ENCODE data around the gene RNF25. TPM values are rescaled to one million over a fixed set of nuclear protein-coding genes. Genes with fewer than 3 reads are reported as not detected.

The RNF25 gene
- total RNA-seq, 4 donors from 2014 or later, result 9.5 to 23.7 (median 18.6) TPM

DNA sequence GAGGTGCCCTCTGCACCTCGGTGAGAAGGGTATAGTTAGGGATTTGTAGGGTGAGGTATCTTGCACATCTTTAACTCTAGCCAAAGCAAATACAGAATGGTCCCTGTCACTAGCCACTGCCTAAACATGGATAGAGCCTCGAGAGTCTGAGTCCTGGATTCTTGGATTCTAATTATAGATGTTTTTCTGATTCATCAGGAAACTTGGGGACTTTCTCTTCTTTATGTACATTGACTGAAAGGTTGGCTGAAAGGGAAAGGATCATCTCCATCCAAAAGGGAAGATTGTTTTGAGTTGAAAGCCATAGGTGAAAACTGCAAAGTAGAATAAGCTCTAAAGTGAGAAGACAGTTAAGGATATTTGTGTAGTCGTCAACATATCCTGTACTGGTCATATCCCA lies 8.3 kb upstream of the RNF25 start:
- Histone ChIP-seq H3K27me3 (no peaks in the 10 kb centered on the region), H3K4me1 (no peaks in the 10 kb centered on the region), H3K9me3 (no peaks in the 10 kb centered on the region), H3K4me3 (no peak overlapping the region), H3K27ac (no peak overlapping the region), H3K36me3 (peaks cover 0 to 22% (median 0%) of the 10 kb centered on the region in 3 donors)
- TF ChIP-seq CTCF (IDR thresholded peaks at IDR 0.05) (no peak), POLR2A (IDR thresholded peaks at IDR 0.05) (no peak)
- no peak for DNase-seq

GRCh38 chr2:218679119-218679518 lies 7.3 kb upstream of the RNF25 start:
- TF ChIP-seq CTCF (IDR thresholded peaks at IDR 0.05), result no peak
- no peak for TF ChIP-seq POLR2A (IDR thresholded peaks at IDR 0.05)
- peak in 1 of 3 donors; percentile 54 for DNase-seq
- Histone ChIP-seq H3K4me1 (no peaks in the 10 kb centered on the region), H3K9me3 (no peaks in the 10 kb centered on the region), H3K36me3 (peaks cover 0 to 22% (median 0%) of the 10 kb centered on the region in 3 donors), H3K4me3 (no peak overlapping the region), H3K27me3 (no peaks in the 10 kb centered on the region), H3K27ac (no peak overlapping the region)

DNA sequence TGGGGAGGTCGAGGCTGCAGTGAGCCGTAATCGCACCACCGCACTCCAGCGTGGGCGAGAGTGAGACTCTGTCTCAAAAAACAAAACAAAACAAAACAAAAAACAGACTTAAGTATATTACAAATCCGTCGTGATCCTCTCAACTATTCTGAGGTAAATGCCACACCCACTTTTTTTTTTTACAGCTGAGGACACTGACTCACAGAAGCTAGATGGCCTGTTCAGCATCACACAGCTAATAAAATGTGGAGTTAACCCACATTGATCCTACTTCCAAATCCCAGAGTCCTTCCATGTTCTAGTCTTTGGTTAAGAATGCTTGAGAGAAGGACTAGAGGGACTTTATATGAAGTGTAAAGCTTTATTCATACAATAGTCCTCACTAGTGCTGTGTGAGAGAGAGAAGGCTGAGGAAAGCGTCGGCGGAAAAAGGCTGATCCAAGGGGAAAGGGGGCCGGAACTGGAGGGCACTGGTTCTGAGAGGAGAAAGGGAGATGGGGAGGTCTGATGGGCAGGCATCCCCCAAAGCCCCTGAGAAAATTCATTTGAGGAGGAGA lies 627 bp downstream of the RNF25 start:
- Histone ChIP-seq H3K9me3 (no peaks in the 10 kb centered on the region), H3K4me3 (peak overlapping the region; percentile 50 to 95 (median 72)), H3K27ac (peak overlapping the region; percentile 50 to 83 (median 72)), H3K27me3 (no peaks in the 10 kb centered on the region), H3K36me3 (peaks cover 0 to 27% (median 0%) of the 10 kb centered on the region in 3 donors), H3K4me1 (peaks cover 0 to 17% (median 3%) of the 10 kb centered on the region in 4 donors)
- no peak for DNase-seq
- no peak for TF ChIP-seq CTCF (IDR thresholded peaks at IDR 0.05)
- TF ChIP-seq POLR2A (IDR thresholded peaks at IDR 0.05), result no peak

DNA sequence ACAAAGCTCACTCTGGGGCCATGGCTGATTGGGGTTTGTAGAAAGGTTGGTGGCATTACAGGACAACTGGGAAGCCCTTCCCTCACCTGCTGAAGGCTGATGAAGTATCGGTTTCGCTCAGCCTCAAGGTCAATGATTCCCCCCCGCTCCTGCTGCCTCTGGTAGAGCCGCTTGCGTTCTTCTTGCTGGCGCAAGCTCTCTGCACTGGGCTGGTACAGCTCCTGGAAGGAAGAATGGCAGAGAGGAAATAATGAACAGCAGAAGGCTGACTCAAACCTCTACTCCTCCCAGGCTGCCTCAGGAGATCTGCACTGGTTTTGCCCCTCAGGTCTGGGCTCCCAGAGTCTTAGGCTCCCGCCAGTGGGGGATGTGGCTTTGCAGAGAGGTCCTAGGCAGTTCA lies 7.1 kb downstream of the RNF25 start:
- no peak overlapping the region for H3K4me3 ChIP-seq
- TF ChIP-seq CTCF (IDR thresholded peaks at IDR 0.05) (no peak), POLR2A (IDR thresholded peaks at IDR 0.05) (no peak)
- no peaks in the 10 kb centered on the region for H3K27me3 ChIP-seq
- DNase-seq, result no peak
- no peaks in the 10 kb centered on the region for H3K9me3 ChIP-seq
- H3K27ac ChIP-seq, result no peak overlapping the region
- peaks cover 0 to 72% (median 0%) of the 10 kb centered on the region in 3 donors for H3K36me3 ChIP-seq
- peaks cover 0 to 5% (median 2%) of the 10 kb centered on the region in 4 donors for H3K4me1 ChIP-seq

- Histone ChIP-seq H3K4me1 (peaks cover 0 to 5% (median 2%) of the 10 kb centered on the region in 4 donors), H3K9me3 (no peaks in the 10 kb centered on the region), H3K36me3 (peaks cover 0 to 72% (median 0%) of the 10 kb centered on the region in 3 donors), H3K27me3 (no peaks in the 10 kb centered on the region), H3K27ac (no peak overlapping the region), H3K4me3 (no peak overlapping the region)
- DNase-seq, result no peak
- TF ChIP-seq CTCF (IDR thresholded peaks at IDR 0.05) (no peak), POLR2A (IDR thresholded peaks at IDR 0.05) (no peak)
Observed at GRCh38 chr2:218663901-218664300, 7.9 kb downstream of the RNF25 start.
